ENCODE data around the gene HMCES. TPM values are rescaled to one million over a fixed set of nuclear protein-coding genes. Genes with fewer than 3 reads are reported as not detected.
A peak's percentile ranks its signal among the peaks of the same experiment; 100 is the strongest.

Gene HMCES
- polyA plus RNA-seq, 3 donors = 11.9 to 23.0 (median 18.0) TPM

DNA sequence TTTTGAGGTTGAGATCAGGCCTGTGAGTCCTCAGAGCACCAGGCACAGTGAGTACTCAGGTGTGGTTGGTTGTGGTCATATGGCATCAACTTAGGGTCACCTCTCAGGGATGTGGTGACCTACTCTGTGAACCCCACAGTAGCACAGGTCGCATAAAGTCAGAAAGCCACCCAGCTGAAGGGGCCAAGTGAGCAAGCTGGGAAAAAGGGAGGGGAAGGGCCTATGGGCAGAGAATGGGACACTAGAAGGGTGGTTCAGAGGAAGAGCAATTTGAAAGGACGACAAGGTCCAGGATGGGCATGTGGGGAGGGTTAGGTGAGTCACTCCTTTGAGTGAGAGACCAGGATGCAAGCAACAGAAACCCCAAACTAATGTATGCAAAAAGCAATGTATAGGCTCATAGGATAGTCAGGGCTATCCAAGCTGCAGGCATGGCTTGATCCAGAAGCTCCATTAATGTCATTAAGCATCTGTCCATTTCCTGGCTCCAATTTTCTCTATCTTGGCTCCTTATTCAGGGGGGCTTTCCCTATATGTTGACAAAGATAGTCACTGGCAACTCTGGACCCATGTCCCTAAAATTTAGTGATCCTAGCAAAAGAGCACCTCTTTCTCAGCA, 33.5 kb downstream of the HMCES start:
- intact Hi-C loops (cut with micrococcal nuclease) = loop anchor here (5.0 to 10.0 kb wide), 2 partner anchors 35 to 337 kb away; partner anchors contain the start of gene HMCES (in 1 of the 2)
- Mint-ChIP-seq H3K27me3 (ENCODE audit: low read depth in 3 of 3) (peaks cover 0 to 9% (median 2%) of the 10 kb centered on the region in 3 donors), H3K36me3 (peaks cover 0 to under 1% of the 10 kb centered on the region in 2 donors), H3K27ac (peak overlapping the region in 6 of 7 donors; percentile 13 to 68 (median 54)), H3K9me3 (peaks cover 0 to 2% (median 0%) of the 10 kb centered on the region in 7 donors), H3K4me1 (peaks cover 47% of the 10 kb centered on the region), H3K4me3 (peak overlapping the region in 1 of 2 donors; percentile 28)
- Histone ChIP-seq H3K27me3 (ENCODE audit: control insufficient read depth in 2 of 2, insufficient read depth in 2 of 2, low read length in 2 of 2) (no peaks in the 10 kb centered on the region), H3K4me3 (replicated peaks in 1 of 3; ENCODE audit: low read depth in 2 of 3, low read length in 3 of 3) (peak overlapping the region in 1 of 3 experiments; percentile 93), H3K79me2 (ENCODE audit: insufficient read depth, low read length) (peaks cover 20% of the 10 kb centered on the region), H3K4me1 (ENCODE audit: control insufficient read depth in 1 of 2, insufficient read depth in 2 of 2, low read length in 2 of 2) (peaks cover 37 to 50% of the 10 kb centered on the region in 2 donors), H3K9ac (ENCODE audit: insufficient read depth, low read length, poor library complexity, severe bottlenecking) (no peak overlapping the region), H3K36me3 (replicated peaks in 1 of 2; ENCODE audit: control insufficient read depth in 1 of 2, insufficient read depth in 2 of 2, low read length in 2 of 2) (no peaks in the 10 kb centered on the region), H2AFZ (ENCODE audit: insufficient read depth, low read depth, low read length, poor library complexity, severe bottlenecking) (no peak overlapping the region), H3K4me2 (replicated peaks; ENCODE audit: extremely low read depth, low read length, poor library complexity, severe bottlenecking) (no peak overlapping the region), H3K27ac (ENCODE audit: low read depth in 1 of 2, low read length in 2 of 2) (peak overlapping the region in 1 of 2 donors; percentile 78), H3K9me3 (replicated peaks in 1 of 2; ENCODE audit: control insufficient read depth in 1 of 2, insufficient read depth in 1 of 2, low read length in 2 of 2) (no peaks in the 10 kb centered on the region), H4K20me1 (ENCODE audit: insufficient read depth, low read length) (peaks cover 41% of the 10 kb centered on the region)
- no peak for DNase-seq
- TF ChIP-seq, protein P1, sequence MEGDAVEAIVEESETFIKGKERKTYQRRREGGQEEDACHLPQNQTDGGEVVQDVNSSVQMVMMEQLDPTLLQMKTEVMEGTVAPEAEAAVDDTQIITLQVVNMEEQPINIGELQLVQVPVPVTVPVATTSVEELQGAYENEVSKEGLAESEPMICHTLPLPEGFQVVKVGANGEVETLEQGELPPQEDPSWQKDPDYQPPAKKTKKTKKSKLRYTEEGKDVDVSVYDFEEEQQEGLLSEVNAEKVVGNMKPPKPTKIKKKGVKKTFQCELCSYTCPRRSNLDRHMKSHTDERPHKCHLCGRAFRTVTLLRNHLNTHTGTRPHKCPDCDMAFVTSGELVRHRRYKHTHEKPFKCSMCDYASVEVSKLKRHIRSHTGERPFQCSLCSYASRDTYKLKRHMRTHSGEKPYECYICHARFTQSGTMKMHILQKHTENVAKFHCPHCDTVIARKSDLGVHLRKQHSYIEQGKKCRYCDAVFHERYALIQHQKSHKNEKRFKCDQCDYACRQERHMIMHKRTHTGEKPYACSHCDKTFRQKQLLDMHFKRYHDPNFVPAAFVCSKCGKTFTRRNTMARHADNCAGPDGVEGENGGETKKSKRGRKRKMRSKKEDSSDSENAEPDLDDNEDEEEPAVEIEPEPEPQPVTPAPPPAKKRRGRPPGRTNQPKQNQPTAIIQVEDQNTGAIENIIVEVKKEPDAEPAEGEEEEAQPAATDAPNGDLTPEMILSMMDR (IDR thresholded peaks at IDR 0.05) = no peak
- 100% methylated on average over 1 of the region's 2 CpGs for WGBS (ENCODE audit: insufficient coverage)

DNA sequence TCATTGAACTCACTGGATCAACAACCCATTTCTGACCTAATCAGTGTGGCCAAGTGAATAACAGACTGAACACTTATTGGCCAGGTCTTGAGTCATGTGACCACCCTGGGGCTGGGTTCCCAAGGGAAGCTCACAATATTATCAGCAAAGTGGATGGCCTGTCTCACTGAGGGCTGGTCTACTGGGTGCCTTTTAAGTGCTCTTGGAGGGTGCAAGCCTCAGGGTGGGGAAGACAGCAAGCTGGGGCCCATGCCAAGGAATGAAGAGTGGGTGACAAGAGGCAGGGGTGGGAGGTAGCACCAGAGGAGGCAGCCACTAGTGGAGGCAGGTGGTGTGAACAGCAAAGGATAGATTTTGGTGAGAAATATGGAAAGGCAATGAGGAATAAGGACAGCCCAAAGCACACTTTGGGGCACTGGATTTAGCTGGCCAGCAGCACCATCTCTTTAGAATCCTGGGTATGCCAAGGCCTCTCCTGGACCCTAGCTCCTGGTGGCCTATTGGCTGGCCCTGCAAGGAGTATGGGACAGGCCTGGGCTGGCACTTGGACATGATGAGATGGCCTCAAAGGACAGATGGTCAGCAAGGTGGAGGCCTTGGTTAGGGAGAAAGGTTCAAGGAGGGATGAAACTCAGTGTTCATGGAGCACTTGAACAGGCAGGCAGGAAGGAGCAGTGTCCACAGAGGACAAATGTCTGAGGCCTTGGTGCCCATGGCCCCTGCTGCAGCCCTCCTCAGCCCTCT, 34.2 kb downstream of the HMCES start:
- H3K9me3 ChIP-seq (replicated peaks in 1 of 2; ENCODE audit: control insufficient read depth in 1 of 2, insufficient read depth in 1 of 2, low read length in 2 of 2) = no peaks in the 10 kb centered on the region
- no peaks in the 10 kb centered on the region for H3K36me3 ChIP-seq (replicated peaks in 1 of 2; ENCODE audit: control insufficient read depth in 1 of 2, insufficient read depth in 2 of 2, low read length in 2 of 2)
- peak overlapping the region; percentile 40 to 78 for H3K27ac ChIP-seq (ENCODE audit: low read depth in 1 of 2, low read length in 2 of 2)
- peaks cover 1 to 13% (median 2%) of the 10 kb centered on the region in 3 donors for H3K27me3 Mint-ChIP-seq (ENCODE audit: low read depth in 3 of 3)
- H3K4me3 Mint-ChIP-seq = peak overlapping the region in 1 of 2 donors; percentile 97
- H3K27ac Mint-ChIP-seq = peak overlapping the region in 6 of 7 donors; percentile 28 to 82 (median 68)
- H3K4me2 ChIP-seq (replicated peaks; ENCODE audit: extremely low read depth, low read length, poor library complexity, severe bottlenecking) = peak overlapping the region; percentile 90
- no peak overlapping the region for H3K9ac ChIP-seq (ENCODE audit: insufficient read depth, low read length, poor library complexity, severe bottlenecking)
- H3K4me1 ChIP-seq (ENCODE audit: control insufficient read depth in 1 of 2, insufficient read depth in 2 of 2, low read length in 2 of 2) = peaks cover 39 to 52% of the 10 kb centered on the region in 2 donors
- H3K36me3 Mint-ChIP-seq = no peaks in the 10 kb centered on the region
- TF ChIP-seq, protein P1 (IDR thresholded peaks at IDR 0.05) = no peak
- intact Hi-C loops (cut with micrococcal nuclease) = loop anchor here (5.0 to 10.0 kb wide), 2 partner anchors 36 to 338 kb away; partner anchors contain the start of gene HMCES (in 1 of the 2)
- no peak overlapping the region for H2AFZ ChIP-seq (ENCODE audit: insufficient read depth, low read depth, low read length, poor library complexity, severe bottlenecking)
- H3K9me3 Mint-ChIP-seq = peaks cover 0 to 2% (median 0%) of the 10 kb centered on the region in 7 donors
- peaks cover 20% of the 10 kb centered on the region for H3K79me2 ChIP-seq (ENCODE audit: insufficient read depth, low read length)
- H3K4me1 Mint-ChIP-seq = peaks cover 52% of the 10 kb centered on the region
- H3K4me3 ChIP-seq (replicated peaks in 1 of 3; ENCODE audit: low read depth in 2 of 3, low read length in 3 of 3) = peak overlapping the region in 2 of 3 experiments; percentile 80 to 93
- peaks cover 41% of the 10 kb centered on the region for H4K20me1 ChIP-seq (ENCODE audit: insufficient read depth, low read length)
- no peaks in the 10 kb centered on the region for H3K27me3 ChIP-seq (ENCODE audit: control insufficient read depth in 2 of 2, insufficient read depth in 2 of 2, low read length in 2 of 2)
- DNase-seq = no peak

Measured in CD14-positive monocyte (primary cell).